DND-41 (cell line): Measurements from ENCODE around the gene LEMD2.

ENCODE experiments used
- CTCF ChIP-seq: IDR thresholded peaks from 2 replicates; pipeline ENCODE4 v1.5.1; 2012; ENCODE audit warnings: borderline replicate concordance, low read length, moderate library complexity, mild to moderate bottlenecking; ENCODE audit not compliant: poor library complexity, severe bottlenecking; ENCODE audit errors: extremely low read depth
- EZH2 ChIP-seq: IDR thresholded peaks from 3 replicates; pipeline ENCODE4 v1.6.1; 2012; ENCODE audit warnings: borderline replicate concordance, low read depth, mild to moderate bottlenecking, moderate library complexity, low read length, inconsistent platforms; ENCODE audit not compliant: severe bottlenecking

GRCh38 chr6:33744895-33745546 is 43.9 kb downstream of the LEMD2 start:
- TF ChIP-seq CTCF, result no peak
- no peak for TF ChIP-seq EZH2
